GM15510 (cell line): ENCODE data around the gene PTX4.

ENCODE experiments used
- POLR2A ChIP-seq: IDR thresholded peaks from 3 replicates; pipeline ENCODE4 v1.6.1; 2011; ENCODE audit warnings: borderline replicate concordance; ENCODE audit not compliant: insufficient read length; ENCODE audit errors: extremely low read depth

PTX4 gene

GRCh38 chr16:1451702-1452392 lies 36.9 kb downstream of the PTX4 start:
- no peak for TF ChIP-seq POLR2A

GRCh38 chr16:1450841-1451240 lies 37.9 kb downstream of the PTX4 start:
- no peak for TF ChIP-seq POLR2A

GRCh38 chr16:1450218-1450617 lies 38.5 kb downstream of the PTX4 start:
- no peak for TF ChIP-seq POLR2A

- TF ChIP-seq POLR2A, result no peak
Measured at GRCh38 chr16:1449201-1449788, 39.4 kb downstream of the PTX4 start.

- no peak for TF ChIP-seq POLR2A
Measured at GRCh38 chr16:1448536-1449116, 40.1 kb downstream of the PTX4 start.

- TF ChIP-seq POLR2A, result no peak
Measured at GRCh38 chr16:1447965-1448364, 40.8 kb downstream of the PTX4 start.

GRCh38 chr16:1446296-1447080 lies 42.3 kb downstream of the PTX4 start:
- TF ChIP-seq POLR2A, result no peak

GRCh38 chr16:1445518-1446203 lies 43.1 kb downstream of the PTX4 start:
- no peak for TF ChIP-seq POLR2A

GRCh38 chr16:1444730-1445517 lies 43.8 kb downstream of the PTX4 start:
- no peak for TF ChIP-seq POLR2A

- no peak for TF ChIP-seq POLR2A
Measured at GRCh38 chr16:1443980-1444729, 44.6 kb downstream of the PTX4 start, which contains the start of gene CCDC154. Gene CCDC154, minus strand, starts transcription at chr16:1444556. Its CDS starts 234 bp downstream, at chr16:1444322.

- TF ChIP-seq POLR2A, result no peak
Measured at GRCh38 chr16:1443403-1443973, 45.3 kb downstream of the PTX4 start.

- no peak for TF ChIP-seq POLR2A
Measured at GRCh38 chr16:1442697-1443096, 46.0 kb downstream of the PTX4 start.

GRCh38 chr16:1441391-1441829 lies 47.3 kb downstream of the PTX4 start:
- no peak for TF ChIP-seq POLR2A
